ENCODE results near the gene SMYD2.

SMYD2 gene

GRCh38 chr1:214354440-214355148 lies 73.6 kb downstream of the SMYD2 start:
- DNase-seq (ENCODE audit: low read depth in 1 of 2, low spot score in 1 of 2) = no peak

GRCh38 chr1:214360116-214360515 lies 79.2 kb downstream of the SMYD2 start:
- DNase-seq (ENCODE audit: low read depth in 1 of 2, low spot score in 1 of 2) = no peak

DNA sequence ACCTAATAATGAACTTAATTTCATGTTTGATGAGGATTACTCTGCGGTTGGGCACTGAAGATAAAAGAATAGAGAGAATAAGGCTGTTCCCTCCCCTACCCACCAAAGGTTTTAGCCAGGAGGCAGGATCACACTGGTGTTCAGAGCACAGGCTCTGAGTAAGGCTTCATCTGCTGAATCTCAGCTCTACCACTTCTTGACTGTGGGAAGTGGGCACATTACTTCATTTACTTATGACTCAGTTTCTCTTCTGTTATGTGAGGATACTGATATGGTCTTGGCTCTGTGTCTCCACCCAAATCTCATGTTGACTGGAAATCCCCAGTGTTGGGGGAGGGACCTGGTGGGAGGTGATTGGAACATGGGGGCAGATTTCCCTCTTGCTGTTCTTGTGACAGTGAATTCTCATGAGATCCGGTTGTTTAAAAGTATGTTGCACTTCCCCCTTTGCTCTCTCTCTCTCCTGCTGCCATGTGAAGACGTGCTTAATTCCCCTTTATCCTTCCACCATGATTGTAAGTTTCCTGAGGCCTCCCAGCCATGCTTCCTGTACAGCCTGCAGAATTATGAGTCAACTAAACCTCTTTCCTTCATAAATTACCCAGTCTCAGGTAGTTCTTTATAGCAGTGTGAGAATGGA lies 79.7 kb downstream of the SMYD2 start:
- no peak for DNase-seq (ENCODE audit: low read depth in 1 of 2, low spot score in 1 of 2)

DNA sequence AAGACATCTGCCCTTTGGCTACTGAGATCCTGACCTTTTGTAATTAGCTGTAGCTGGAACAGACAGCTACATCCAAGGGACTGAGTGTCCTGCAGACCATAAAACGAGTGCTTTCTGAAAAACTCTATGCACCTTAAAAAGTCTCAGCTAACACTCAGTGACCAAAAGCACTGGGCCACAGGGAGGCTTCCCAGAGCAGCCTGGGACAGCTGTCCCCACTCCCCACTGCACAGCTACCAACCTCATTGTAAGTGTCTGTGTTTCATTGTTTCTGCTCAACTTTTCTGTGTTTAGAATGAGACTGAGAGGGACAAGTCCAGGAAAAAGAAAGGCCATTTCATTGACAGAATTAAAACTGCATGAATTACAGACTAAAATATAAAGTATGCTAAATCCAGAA lies 80.7 kb downstream of the SMYD2 start:
- no peak for DNase-seq (ENCODE audit: low read depth in 1 of 2, low spot score in 1 of 2)

GRCh38 chr1:214362188-214362882 lies 81.4 kb downstream of the SMYD2 start:
- DNase-seq (ENCODE audit: low read depth in 1 of 2, low spot score in 1 of 2) = no peak

GRCh38 chr1:214363386-214363785 lies 82.4 kb downstream of the SMYD2 start:
- no peak for DNase-seq (ENCODE audit: low read depth in 1 of 2, low spot score in 1 of 2)

GRCh38 chr1:214364386-214364785 lies 83.4 kb downstream of the SMYD2 start:
- DNase-seq (ENCODE audit: low read depth in 1 of 2, low spot score in 1 of 2) = no peak

DNA sequence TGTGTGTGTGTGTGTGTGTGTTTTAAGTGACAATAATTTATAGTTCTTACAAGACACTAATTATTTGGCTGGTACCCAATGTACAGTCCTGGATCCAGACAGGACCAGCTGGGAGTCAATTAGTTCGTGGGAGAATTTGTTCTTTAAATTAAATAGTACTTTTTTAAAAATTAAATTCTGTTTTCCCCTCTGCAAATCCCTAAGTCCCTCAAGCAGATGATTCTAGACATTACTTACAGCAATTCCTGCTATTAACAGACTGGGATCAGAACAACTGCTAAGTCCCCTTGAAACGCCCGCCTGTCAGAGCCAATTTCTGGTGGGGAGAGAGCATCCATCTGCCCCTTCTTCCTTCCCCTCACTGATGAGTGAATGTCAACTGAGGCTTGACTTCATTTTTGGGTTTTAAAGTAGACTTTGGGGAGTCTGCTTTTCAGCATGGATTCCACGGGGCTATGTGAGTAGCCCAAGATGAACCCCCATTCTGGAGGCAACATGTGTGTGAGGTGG lies 83.9 kb downstream of the SMYD2 start:
- DNase-seq (ENCODE audit: low read depth in 1 of 2, low spot score in 1 of 2) = no peak

DNA sequence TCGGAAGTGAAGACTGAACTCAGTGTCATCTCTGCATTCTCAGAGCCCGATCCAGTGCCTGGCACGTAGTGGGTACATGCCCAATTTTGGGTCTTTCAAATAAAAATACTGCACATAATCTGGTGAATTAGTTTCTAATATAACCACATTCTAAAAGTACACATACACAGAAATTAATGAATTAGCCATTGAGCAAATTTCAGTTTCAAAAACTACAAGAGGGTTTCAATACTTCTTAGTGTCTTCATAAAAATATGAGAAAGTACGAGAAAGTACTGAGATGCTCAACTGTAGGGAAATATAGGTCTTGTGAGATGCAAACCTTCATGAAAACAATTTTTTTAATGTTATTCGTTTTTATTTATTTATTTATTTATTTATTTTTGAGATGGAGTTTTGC lies 86.9 kb downstream of the SMYD2 start:
- DNase-seq (ENCODE audit: low read depth in 1 of 2, low spot score in 1 of 2) = no peak

DNA sequence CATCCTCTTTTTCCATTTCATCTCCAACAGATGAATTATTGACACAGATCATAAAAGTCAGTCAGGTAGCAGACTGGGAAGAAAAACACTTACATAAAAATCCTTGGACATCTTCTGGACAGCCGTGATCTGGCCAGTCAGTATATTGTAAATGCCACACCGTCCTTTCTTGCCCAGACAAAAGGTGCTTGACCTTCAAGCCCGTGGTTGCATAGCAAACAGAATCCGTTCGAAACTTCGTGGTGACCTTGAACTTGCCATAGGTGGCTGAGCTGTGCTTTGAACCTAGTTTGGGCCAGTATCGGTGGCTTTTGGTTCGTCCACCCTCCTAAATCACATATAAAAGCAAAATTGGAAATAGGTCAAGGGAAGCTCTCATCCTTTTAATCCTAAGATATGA lies 88.4 kb downstream of the SMYD2 start:
- DNase-seq (ENCODE audit: low read depth in 1 of 2, low spot score in 1 of 2) = no peak

GRCh38 chr1:214370615-214371014 lies 89.7 kb downstream of the SMYD2 start:
- DNase-seq (ENCODE audit: low read depth in 1 of 2, low spot score in 1 of 2) = no peak

- no peak for DNase-seq (ENCODE audit: low read depth in 1 of 2, low spot score in 1 of 2)
Measured at GRCh38 chr1:214372092-214372491, 91.1 kb downstream of the SMYD2 start.

- no peak for DNase-seq (ENCODE audit: low read depth in 1 of 2, low spot score in 1 of 2)
Measured at GRCh38 chr1:214377485-214377884, 96.5 kb downstream of the SMYD2 start.

GRCh38 chr1:214377886-214378285 lies 96.9 kb downstream of the SMYD2 start:
- DNase-seq (ENCODE audit: low read depth in 1 of 2, low spot score in 1 of 2) = no peak

DNA sequence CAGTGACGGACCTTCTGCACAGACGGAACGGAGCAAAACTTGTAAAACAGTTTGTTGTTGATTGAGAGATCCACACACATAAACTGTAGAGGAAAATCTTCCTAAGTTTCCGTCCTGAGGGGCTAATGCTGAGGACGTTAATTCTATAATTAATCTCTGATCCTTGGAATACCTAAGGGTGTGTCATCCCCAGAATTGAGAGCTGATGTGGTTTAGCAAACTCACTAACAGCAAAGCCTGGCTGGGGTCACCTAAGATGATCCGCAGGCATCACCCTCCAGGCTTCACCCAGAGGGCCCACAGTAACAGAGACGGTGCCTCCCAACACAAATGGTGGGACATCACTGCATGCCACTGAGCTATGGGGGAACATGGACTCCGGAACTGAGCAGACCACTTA lies 97.5 kb downstream of the SMYD2 start:
- no peak for DNase-seq (ENCODE audit: low read depth in 1 of 2, low spot score in 1 of 2)

GRCh38 chr1:214379236-214379970 lies 98.4 kb downstream of the SMYD2 start:
- no peak for DNase-seq (ENCODE audit: low read depth in 1 of 2, low spot score in 1 of 2)

- no peak for DNase-seq (ENCODE audit: low read depth in 1 of 2, low spot score in 1 of 2)
Measured at GRCh38 chr1:214380396-214380795, 99.4 kb downstream of the SMYD2 start.

- DNase-seq (ENCODE audit: low read depth in 1 of 2, low spot score in 1 of 2) = no peak
Measured at GRCh38 chr1:214380986-214381695, 100.2 kb downstream of the SMYD2 start.

DNA sequence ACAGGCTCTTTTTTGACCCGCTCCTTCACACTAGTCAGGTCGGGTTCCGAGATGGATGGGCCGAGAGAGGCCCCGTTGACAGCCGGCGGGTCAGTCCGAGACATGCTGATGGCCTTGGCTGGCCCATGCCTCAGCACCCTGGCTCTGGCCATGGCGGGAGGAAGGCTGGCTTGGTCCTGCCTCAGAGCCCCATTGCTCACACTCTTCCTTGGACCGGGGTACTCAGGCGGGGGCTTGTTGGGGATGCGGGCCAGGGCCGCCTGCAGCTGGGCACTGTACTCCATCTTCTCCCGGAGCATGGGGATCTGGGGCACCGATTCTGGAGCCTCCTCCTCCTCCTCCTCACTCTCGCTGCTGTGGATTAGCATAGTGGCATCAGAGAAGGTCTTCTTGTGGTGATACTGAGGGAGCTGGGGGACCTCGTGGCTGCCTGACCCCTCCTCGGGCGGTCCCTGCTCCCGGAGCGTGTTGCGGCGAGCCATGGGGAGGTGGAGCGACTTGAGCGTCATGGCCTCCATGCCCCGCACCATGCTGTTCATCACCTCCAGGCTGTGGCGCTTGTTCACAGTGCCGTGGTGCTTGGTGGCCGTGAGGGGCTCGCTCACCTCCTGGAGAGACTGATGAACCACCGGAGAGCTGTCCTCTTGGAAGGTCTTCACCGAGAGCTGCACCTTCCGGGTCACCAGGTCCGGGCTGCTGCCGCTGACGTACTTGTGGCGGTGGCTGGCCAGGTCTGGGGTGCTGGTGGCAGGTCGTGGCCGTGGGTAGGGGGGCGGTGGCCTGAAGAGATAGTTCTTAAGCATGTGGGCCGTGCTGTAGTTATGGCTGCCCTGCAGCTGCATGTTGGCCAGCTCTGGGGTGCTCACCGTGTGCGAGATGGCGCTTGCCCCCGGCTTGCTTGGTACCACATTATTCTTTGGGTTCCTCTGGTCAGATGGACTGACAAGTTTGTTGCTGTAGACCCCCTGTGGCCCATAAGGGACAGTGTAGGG lies 102.7 kb downstream of the SMYD2 start:
- no peak for DNase-seq (ENCODE audit: low read depth in 1 of 2, low spot score in 1 of 2)
